Fibroblast of lung (primary cell): Measurements from ENCODE around the gene CHSY1. TPM values are rescaled to one million over a fixed set of nuclear protein-coding genes. Genes with fewer than 3 reads are reported as not detected.
A peak's percentile ranks its signal among the peaks of the same experiment; 100 is the strongest.

Experiments
- DNase-seq, 2 donors: peaks; one replicate each; pipeline versions ENCODE4 v3.0.0 to v3.0.0-alpha.2; 2010; ENCODE audit warnings: low read depth in 2 of 2
- H2AFZ ChIP-seq: 2 replicates; pipeline ENCODE4 v1.5.1; 2012; ENCODE audit warnings: low read length, control low read depth, inconsistent platforms
- H3K27ac ChIP-seq: 2 replicates; pipeline ENCODE4 v1.5.1; 2011; ENCODE audit warnings: low read length, control low read depth; ENCODE audit not compliant: insufficient read depth
- H3K27me3 ChIP-seq: 2 replicates; pipeline ENCODE4 v1.5.1; 2011; ENCODE audit warnings: mild to moderate bottlenecking, low read length; ENCODE audit not compliant: control insufficient read depth, insufficient read depth
- H3K36me3 ChIP-seq: 2 replicates; pipeline ENCODE4 v1.5.1; 2011; ENCODE audit warnings: low read length; ENCODE audit not compliant: control insufficient read depth, insufficient read depth
- H3K4me1 ChIP-seq: 2 replicates; pipeline ENCODE4 v1.5.1; 2011; ENCODE audit warnings: low read length; ENCODE audit not compliant: control insufficient read depth, insufficient read depth; ENCODE audit errors: extremely low read depth
- H3K4me2 ChIP-seq: 2 replicates; pipeline ENCODE4 v1.5.1; 2011; ENCODE audit warnings: low read length, control low read depth; ENCODE audit not compliant: insufficient read depth; ENCODE audit errors: extremely low read depth
- H3K4me3 ChIP-seq, 4 experiments: fragments of 200-600 bp in 1 of 4; sonication (generic) in 1 of 4; replicated peaks in 1 of 4; 2 replicates each; pipeline ENCODE4 v1.5.1; 2011 to 2016; ENCODE audit warnings: low read length in 4 of 4, low read depth in 3 of 4, mild to moderate bottlenecking in 3 of 4, control low read depth in 2 of 4, inconsistent platforms in 1 of 4, mixed read lengths in 1 of 4; ENCODE audit not compliant: insufficient read depth in 1 of 4; ENCODE audit errors: control extremely low read depth in 1 of 4
- H3K79me2 ChIP-seq: 2 replicates; pipeline ENCODE4 v1.5.1; 2012; ENCODE audit warnings: mild to moderate bottlenecking, low read length, inconsistent platforms; ENCODE audit not compliant: control insufficient read depth, insufficient read depth
- H3K9ac ChIP-seq: 2 replicates; pipeline ENCODE4 v1.5.1; 2011; ENCODE audit warnings: mild to moderate bottlenecking, low read length, control low read depth; ENCODE audit not compliant: insufficient read depth
- H3K9me3 ChIP-seq: 2 replicates; pipeline ENCODE4 v1.5.1; 2012; ENCODE audit warnings: low read depth, low read length; ENCODE audit not compliant: control insufficient read depth, insufficient read depth
- H4K20me1 ChIP-seq: 2 replicates; pipeline ENCODE4 v1.5.1; 2011; ENCODE audit warnings: low read length; ENCODE audit not compliant: control insufficient read depth, insufficient read depth; ENCODE audit errors: extremely low read depth
- EZH2 ChIP-seq: IDR thresholded peaks from 2 replicates; pipeline ENCODE4 v1.5.1; 2012; ENCODE audit warnings: low read length, control low read depth, mild to moderate bottlenecking; ENCODE audit errors: missing control alignments
- polyA plus RNA-seq, 2 donors: library from polyadenylated mRNA; depleted of rRNA in 1 of 2; stranded (reverse) in 1 of 2; unstranded in 1 of 2; fragments of >200 nt; gene quantifications; 2 replicates each; pipeline ENCODE4 v1.2.1, GENCODE V29; 2011 to 2012; ENCODE audit warnings: missing spikeins in 1 of 2
- total RNA-seq: library from RNA; depleted of rRNA; stranded (reverse); fragments of >200 nt; gene quantifications from 2 replicates; pipeline ENCODE4 v1.2.1, GENCODE V29; 2014
- TF ChIP-seq, protein P1 (sequence below), 2 donors: IDR thresholded peaks in 1 of 2; conservative IDR thresholded peaks in 1 of 2; 1 replicate in 1 of 2; 2 replicates in 1 of 2; pipeline ENCODE4 v1.5.1; 2011 to 2012; ENCODE audit warnings: low read length in 2 of 2, control low read depth in 1 of 2, inconsistent platforms in 1 of 2, low read depth in 1 of 2, mild to moderate bottlenecking in 1 of 2

The CHSY1 gene
- total and polyA plus RNA-seq, 2 donors (not counting 1 experiment from before 2014, with no cell fraction given), result 28.6 to 57.0 TPM

DNA sequence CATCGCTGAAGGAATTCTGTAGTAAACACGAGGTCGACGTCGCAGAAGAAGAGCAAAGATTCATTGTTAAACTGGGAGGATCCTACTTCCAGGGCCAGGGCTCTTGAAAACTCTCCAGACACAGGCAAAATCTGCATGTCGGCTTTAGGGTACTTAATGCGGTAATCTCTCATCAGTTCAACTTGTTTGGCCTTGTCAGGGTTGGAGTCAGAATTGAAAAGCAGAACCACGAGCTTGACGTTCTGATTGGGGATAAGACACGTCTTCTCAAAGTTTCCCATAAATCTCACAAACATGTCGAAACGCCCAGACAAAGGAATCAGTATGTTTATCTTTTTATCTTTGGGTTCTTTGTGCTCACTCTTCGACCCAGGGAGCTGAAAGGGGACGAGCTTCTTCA, 74.0 kb downstream of the CHSY1 start:
- Histone ChIP-seq H3K27me3 (no peaks in the 10 kb centered on the region), H3K79me2 (peaks cover 63% of the 10 kb centered on the region), H3K27ac (no peak overlapping the region)

DNA sequence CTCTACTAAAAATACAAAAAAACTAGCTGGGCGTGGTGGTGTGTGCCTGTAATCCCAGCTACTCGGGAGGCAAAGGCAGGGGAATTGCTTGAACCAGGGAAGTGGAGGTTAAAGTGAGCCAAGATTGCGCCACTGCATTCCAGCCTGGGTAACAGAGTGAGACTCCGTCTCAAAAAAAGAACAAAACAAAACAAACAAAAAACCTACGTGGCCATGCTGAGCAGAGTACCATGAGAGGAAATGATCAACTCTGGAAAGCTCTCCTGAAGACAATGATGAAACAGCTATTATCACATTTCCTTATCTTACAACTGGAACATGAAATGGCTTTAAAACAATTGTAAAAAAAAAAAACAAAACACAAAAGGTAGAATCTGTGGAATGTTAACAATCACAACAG, 75.2 kb downstream of the CHSY1 start:
- Histone ChIP-seq H3K27ac (peak overlapping the region; percentile 24), H2AFZ (no peak overlapping the region), H3K9me3 (no peaks in the 10 kb centered on the region), H3K4me3 (no peak overlapping the region), H3K36me3 (peaks cover 10% of the 10 kb centered on the region), H3K4me2 (no peak overlapping the region), H3K79me2 (peaks cover 51% of the 10 kb centered on the region), H3K27me3 (no peaks in the 10 kb centered on the region), H4K20me1 (no peaks in the 10 kb centered on the region), H3K4me1 (peaks cover 13% of the 10 kb centered on the region), H3K9ac (no peak overlapping the region)
- peak; percentile 50 to 60 for DNase-seq
- TF ChIP-seq EZH2, result no peak
- TF ChIP-seq, protein P1, sequence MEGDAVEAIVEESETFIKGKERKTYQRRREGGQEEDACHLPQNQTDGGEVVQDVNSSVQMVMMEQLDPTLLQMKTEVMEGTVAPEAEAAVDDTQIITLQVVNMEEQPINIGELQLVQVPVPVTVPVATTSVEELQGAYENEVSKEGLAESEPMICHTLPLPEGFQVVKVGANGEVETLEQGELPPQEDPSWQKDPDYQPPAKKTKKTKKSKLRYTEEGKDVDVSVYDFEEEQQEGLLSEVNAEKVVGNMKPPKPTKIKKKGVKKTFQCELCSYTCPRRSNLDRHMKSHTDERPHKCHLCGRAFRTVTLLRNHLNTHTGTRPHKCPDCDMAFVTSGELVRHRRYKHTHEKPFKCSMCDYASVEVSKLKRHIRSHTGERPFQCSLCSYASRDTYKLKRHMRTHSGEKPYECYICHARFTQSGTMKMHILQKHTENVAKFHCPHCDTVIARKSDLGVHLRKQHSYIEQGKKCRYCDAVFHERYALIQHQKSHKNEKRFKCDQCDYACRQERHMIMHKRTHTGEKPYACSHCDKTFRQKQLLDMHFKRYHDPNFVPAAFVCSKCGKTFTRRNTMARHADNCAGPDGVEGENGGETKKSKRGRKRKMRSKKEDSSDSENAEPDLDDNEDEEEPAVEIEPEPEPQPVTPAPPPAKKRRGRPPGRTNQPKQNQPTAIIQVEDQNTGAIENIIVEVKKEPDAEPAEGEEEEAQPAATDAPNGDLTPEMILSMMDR (conservative IDR thresholded peaks at IDR 0.05 in 1 of 2, IDR thresholded peaks at IDR 0.05 in 1 of 2; ENCODE audit: low read depth in 1 of 2, low read length in 2 of 2), result no peak

More for the DNA sequence above, 74.0 kb downstream of the CHSY1 start:
- Histone ChIP-seq H4K20me1 (no peaks in the 10 kb centered on the region), H2AFZ (no peak overlapping the region), H3K4me2 (no peak overlapping the region), H3K9me3 (no peaks in the 10 kb centered on the region), H3K4me1 (peaks cover 10% of the 10 kb centered on the region), H3K9ac (no peak overlapping the region), H3K36me3 (peaks cover 10% of the 10 kb centered on the region), H3K4me3 (no peak overlapping the region)
- TF ChIP-seq EZH2, result no peak
- TF ChIP-seq, protein P1 (conservative IDR thresholded peaks at IDR 0.05 in 1 of 2, IDR thresholded peaks at IDR 0.05 in 1 of 2; ENCODE audit: low read depth in 1 of 2, low read length in 2 of 2), result no peak
- no peak for DNase-seq

DNA sequence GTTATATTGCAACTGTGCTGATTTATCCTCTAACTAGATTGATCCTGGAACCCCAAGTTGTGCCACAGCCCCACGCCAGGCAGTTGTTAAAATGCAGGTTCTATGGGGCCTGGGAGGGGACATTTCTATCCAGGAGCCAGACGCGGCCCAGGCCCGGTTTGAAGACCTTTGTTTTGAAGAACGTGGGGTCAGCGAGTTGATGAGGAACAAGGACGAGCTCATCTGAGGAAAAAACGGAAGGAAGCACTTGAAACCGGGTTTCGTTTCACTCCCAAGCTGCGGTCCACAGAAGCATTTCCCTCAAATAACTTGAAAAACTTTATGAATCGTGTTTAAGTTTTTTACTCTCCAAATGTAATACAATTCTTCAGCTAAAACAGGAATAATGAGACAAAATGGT, 76.4 kb downstream of the CHSY1 start:
- Histone ChIP-seq H3K79me2 (peaks cover 39% of the 10 kb centered on the region), H3K9me3 (no peaks in the 10 kb centered on the region), H3K4me2 (no peak overlapping the region), H2AFZ (no peak overlapping the region), H3K36me3 (peaks cover 10% of the 10 kb centered on the region), H4K20me1 (no peaks in the 10 kb centered on the region), H3K4me1 (peaks cover 18% of the 10 kb centered on the region), H3K9ac (no peak overlapping the region), H3K27ac (no peak overlapping the region), H3K4me3 (no peak overlapping the region), H3K27me3 (no peaks in the 10 kb centered on the region)
- TF ChIP-seq, protein P1 (conservative IDR thresholded peaks at IDR 0.05 in 1 of 2, IDR thresholded peaks at IDR 0.05 in 1 of 2; ENCODE audit: low read depth in 1 of 2, low read length in 2 of 2), result no peak
- TF ChIP-seq EZH2, result no peak
- no peak for DNase-seq
